Esophagus muscularis mucosa (tissue), 3 donors: ENCODE measurements around the gene MX1.

ENCODE experiments used
- CTCF ChIP-seq, 3 experiments: fragments of 200-600 bp in 2 of 3; fragments of 450-650 bp in 1 of 3; sonication (generic) in 2 of 3; IDR thresholded peaks; one replicate each; pipeline ENCODE4 v1.5.1; 2017 to 2019; ENCODE audit warnings: antibody characterized with exemption in 3 of 3, mild to moderate bottlenecking in 2 of 3, moderate library complexity in 1 of 3
- POLR2A ChIP-seq: fragments of 450-650 bp; IDR thresholded peaks from one replicate; pipeline ENCODE4 v1.6.1; 2017; ENCODE audit warnings: antibody characterized with exemption, moderate library complexity, mild to moderate bottlenecking, low read depth
- POLR2AphosphoS5 ChIP-seq, 2 donors: sonication (generic); formaldehyde crosslinking; IDR thresholded peaks; one replicate each; pipeline ENCODE4 v1.6.1; 2017; ENCODE audit warnings: antibody characterized with exemption in 2 of 2

GRCh38 chr21:41487082-41487481 lies 61.0 kb downstream of the MX1 start:
- TF ChIP-seq CTCF (IDR thresholded peaks at IDR 0.05) (no peak), POLR2A (no peak), POLR2AphosphoS5 (IDR thresholded peaks at IDR 0.05) (no peak)
